Spleen (tissue), 11 donors: ENCODE results near the gene ZBTB17. TPM values are rescaled to one million over a fixed set of nuclear protein-coding genes. Genes with fewer than 3 reads are reported as not detected.

ENCODE experiments used
- DNase-seq: peaks from one replicate; pipeline ENCODE4 v3.0.0-alpha.2; 2020
- H3K27ac ChIP-seq, 8 donors: fragments of 200-600 bp; sonication (generic) in 7 of 8; 1 replicate in 4 of 8; 2 replicates in 4 of 8; pipeline versions ENCODE4 v1.5.0 to v1.8.0; 2016 to 2021; ENCODE audit warnings: inconsistent platforms in 4 of 8, mild to moderate bottlenecking in 4 of 8, moderate library complexity in 1 of 8
- H3K27me3 ChIP-seq, 7 donors: fragments of 200-600 bp; sonication (generic) in 6 of 7; replicated peaks in 1 of 7; 1 replicate in 4 of 7; 2 replicates in 3 of 7; pipeline versions ENCODE4 v1.5.0 to v1.8.0; 2016 to 2021; ENCODE audit warnings: inconsistent platforms in 3 of 7, mild to moderate bottlenecking in 1 of 7
- H3K36me3 ChIP-seq, 6 donors: fragments of 200-600 bp; sonication (generic) in 5 of 6; 1 replicate in 4 of 6; 2 replicates in 2 of 6; pipeline versions ENCODE4 v1.5.0 to v1.8.0; 2016 to 2021; ENCODE audit warnings: inconsistent platforms in 2 of 6
- H3K4me1 ChIP-seq, 6 donors: fragments of 200-600 bp; sonication (generic) in 5 of 6; 1 replicate in 3 of 6; 2 replicates in 3 of 6; pipeline versions ENCODE4 v1.5.0 to v1.8.0; 2016 to 2021; ENCODE audit warnings: inconsistent platforms in 3 of 6
- H3K4me3 ChIP-seq, 8 donors: fragments of 200-600 bp; sonication (generic) in 7 of 8; 1 replicate in 4 of 8; 2 replicates in 4 of 8; pipeline versions ENCODE4 v1.5.0 to v1.8.0; 2016 to 2021; ENCODE audit warnings: inconsistent platforms in 4 of 8, mild to moderate bottlenecking in 4 of 8, moderate library complexity in 2 of 8
- H3K9me3 ChIP-seq, 8 donors: fragments of 200-600 bp; sonication (generic) in 7 of 8; 1 replicate in 4 of 8; 2 replicates in 4 of 8; pipeline versions ENCODE4 v1.5.0 to v1.8.0; 2016 to 2021; ENCODE audit warnings: inconsistent platforms in 4 of 8
- POLR2A ChIP-seq, 3 donors: fragments of 450-650 bp; IDR thresholded peaks; one replicate each; pipeline ENCODE4 v1.5.1; 2017; ENCODE audit warnings: antibody characterized with exemption in 3 of 3, mild to moderate bottlenecking in 1 of 3
- POLR2AphosphoS5 ChIP-seq, 3 donors: sonication (generic); formaldehyde crosslinking; IDR thresholded peaks; one replicate each; pipeline ENCODE4 v1.5.1; 2017; ENCODE audit warnings: antibody characterized with exemption in 3 of 3
- WGBS, 5 donors: extraction: QIAGEN DNeasy Blood & Tissue Kit in 3 of 5; methylation state at CpG; one replicate each; pipeline versions ENCODE4 v1.1.5 to v1.1.7; 2013 to 2018; 5-methylcytosine and 5-hydroxymethylcytosine counted together
- intact Hi-C: fragments of 100-400 bp; cut with DNase I; formaldehyde crosslinking; loops from one replicate; pipeline ENCODE4 v1.15.0; 2023; ENCODE audit warnings: low total_unique reads
- polyA plus RNA-seq, 3 donors: library from polyadenylated mRNA; stranded (reverse); fragments of 200-250 nt; gene quantifications; one replicate each; pipeline ENCODE4 v1.2.1, GENCODE V29; 2013
- total RNA-seq, 7 donors: library from RNA; depleted of rRNA in 3 of 7; stranded (reverse); fragments of >200 nt in 3 of 7; fragmentation: NEBNext Ultra II Directional in 4 of 7; extraction: Animal tissue kit (Norgen Biotek cat#: 25700) in 4 of 7; gene quantifications; one replicate each; pipeline versions ENCODE4 v1.1.0 to v1.2.1, GENCODE V29; 2016 to 2021
- TF ChIP-seq, protein P1 (sequence below), 11 experiments: fragments of 200-600 bp in 7 of 11; fragments of 450-650 bp in 4 of 11; sonication (generic) in 4 of 11; IDR thresholded peaks in 8 of 11; conservative IDR thresholded peaks in 3 of 11; 1 replicate in 7 of 11; 2 replicates in 4 of 11; pipeline versions ENCODE4 v1.4.0 to v1.8.0; 2016 to 2021; ENCODE audit warnings: antibody characterized with exemption in 11 of 11, inconsistent platforms in 4 of 11, mild to moderate bottlenecking in 1 of 11
- donor health status: healthy with polysubstance abuse.
- donor health status: DM: no; HTN: no; CAD: no; lungs with moderate emphysema.
- donor health status: DM: no; HTN: no; CAD: no.
- donor health status: Bipolar disorder and iron deficiency.
- donor health status: healthy.
- donor health status: DM: no; HTN: no; CAD: no.
- donor health status: DM: yes; HTN: yes; CAD: no.

Gene ZBTB17
- total and polyA plus RNA-seq, 10 donors: 36.8 to 139 (median 53.4) TPM

DNA sequence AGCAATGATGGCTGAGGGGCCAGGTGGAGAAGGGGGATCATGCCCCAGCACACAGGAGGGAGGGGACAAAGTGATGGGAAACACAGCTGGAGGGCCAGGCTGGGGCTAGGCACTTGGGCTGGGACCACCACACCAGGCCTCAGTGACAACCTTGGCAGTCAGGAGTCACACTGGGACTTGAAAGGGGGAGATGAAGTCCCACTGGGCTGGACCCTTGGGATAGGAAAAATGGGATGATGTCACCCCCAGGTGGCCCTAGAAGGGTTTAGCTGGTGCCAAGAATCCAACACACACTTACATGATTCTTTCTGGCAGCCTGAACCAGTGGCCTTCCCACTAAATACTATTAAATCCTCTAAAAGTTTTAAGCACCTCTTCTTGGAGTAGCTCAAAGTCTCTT is 17.1 kb downstream of the ZBTB17 start:
- Histone ChIP-seq H3K9me3 (no peaks in the 10 kb centered on the region), H3K27me3 (no peaks in the 10 kb centered on the region), H3K4me3 (no peak overlapping the region), H3K36me3 (peaks cover 0 to 24% (median 0%) of the 10 kb centered on the region in 6 donors), H3K4me1 (peaks cover 28 to 99% (median 74%) of the 10 kb centered on the region in 6 donors), H3K27ac (peak overlapping the region in 2 of 8 donors; percentile 38 to 50)
- TF ChIP-seq, protein P1, sequence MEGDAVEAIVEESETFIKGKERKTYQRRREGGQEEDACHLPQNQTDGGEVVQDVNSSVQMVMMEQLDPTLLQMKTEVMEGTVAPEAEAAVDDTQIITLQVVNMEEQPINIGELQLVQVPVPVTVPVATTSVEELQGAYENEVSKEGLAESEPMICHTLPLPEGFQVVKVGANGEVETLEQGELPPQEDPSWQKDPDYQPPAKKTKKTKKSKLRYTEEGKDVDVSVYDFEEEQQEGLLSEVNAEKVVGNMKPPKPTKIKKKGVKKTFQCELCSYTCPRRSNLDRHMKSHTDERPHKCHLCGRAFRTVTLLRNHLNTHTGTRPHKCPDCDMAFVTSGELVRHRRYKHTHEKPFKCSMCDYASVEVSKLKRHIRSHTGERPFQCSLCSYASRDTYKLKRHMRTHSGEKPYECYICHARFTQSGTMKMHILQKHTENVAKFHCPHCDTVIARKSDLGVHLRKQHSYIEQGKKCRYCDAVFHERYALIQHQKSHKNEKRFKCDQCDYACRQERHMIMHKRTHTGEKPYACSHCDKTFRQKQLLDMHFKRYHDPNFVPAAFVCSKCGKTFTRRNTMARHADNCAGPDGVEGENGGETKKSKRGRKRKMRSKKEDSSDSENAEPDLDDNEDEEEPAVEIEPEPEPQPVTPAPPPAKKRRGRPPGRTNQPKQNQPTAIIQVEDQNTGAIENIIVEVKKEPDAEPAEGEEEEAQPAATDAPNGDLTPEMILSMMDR (IDR thresholded peaks at IDR 0.05 in 8 of 11, conservative IDR thresholded peaks at IDR 0.05 in 3 of 11): no peak
- no peak for TF ChIP-seq POLR2A (IDR thresholded peaks at IDR 0.05)
- no peak for TF ChIP-seq POLR2AphosphoS5 (IDR thresholded peaks at IDR 0.05)
- DNase-seq: peak; percentile 33
- intact Hi-C loops: no loop called here

DNA sequence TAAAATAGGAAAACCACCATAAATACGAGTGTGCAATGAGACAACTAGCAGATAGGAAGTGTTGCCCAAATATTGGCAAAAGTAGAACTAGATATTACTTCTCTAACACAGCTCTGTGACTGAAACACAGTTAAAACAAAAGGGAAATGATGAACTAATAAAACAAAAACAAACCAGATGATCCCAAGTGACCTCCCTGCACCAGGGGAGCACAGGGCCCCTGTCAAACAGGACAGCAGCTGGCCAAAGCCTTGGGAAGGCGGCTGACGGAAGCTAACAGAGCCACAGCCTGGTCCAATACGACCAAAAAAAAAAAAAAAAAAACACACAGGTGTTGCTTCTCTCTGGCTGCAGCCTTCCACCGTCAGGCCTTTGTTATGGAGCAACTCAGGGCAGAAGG is 17.8 kb downstream of the ZBTB17 start:
- peak overlapping the region in 3 of 8 donors; percentile 26 to 50 (median 38) for H3K27ac ChIP-seq
- H3K36me3 ChIP-seq: peaks cover 0 to 30% (median 0%) of the 10 kb centered on the region in 6 donors
- no peaks in the 10 kb centered on the region for H3K27me3 ChIP-seq
- H3K4me1 ChIP-seq: peaks cover 28 to 99% (median 74%) of the 10 kb centered on the region in 6 donors
- WGBS, 5 donors: 54 to 85% (median 62%) methylated on average over 5 of the region's 5 CpGs
- TF ChIP-seq POLR2A (IDR thresholded peaks at IDR 0.05): no peak
- TF ChIP-seq, protein P1 (IDR thresholded peaks at IDR 0.05 in 8 of 11, conservative IDR thresholded peaks at IDR 0.05 in 3 of 11): no peak
- TF ChIP-seq POLR2AphosphoS5 (IDR thresholded peaks at IDR 0.05): no peak
- H3K4me3 ChIP-seq: no peak overlapping the region
- intact Hi-C loops: no loop called here
- DNase-seq: peak; percentile 40
- no peaks in the 10 kb centered on the region for H3K9me3 ChIP-seq

DNA sequence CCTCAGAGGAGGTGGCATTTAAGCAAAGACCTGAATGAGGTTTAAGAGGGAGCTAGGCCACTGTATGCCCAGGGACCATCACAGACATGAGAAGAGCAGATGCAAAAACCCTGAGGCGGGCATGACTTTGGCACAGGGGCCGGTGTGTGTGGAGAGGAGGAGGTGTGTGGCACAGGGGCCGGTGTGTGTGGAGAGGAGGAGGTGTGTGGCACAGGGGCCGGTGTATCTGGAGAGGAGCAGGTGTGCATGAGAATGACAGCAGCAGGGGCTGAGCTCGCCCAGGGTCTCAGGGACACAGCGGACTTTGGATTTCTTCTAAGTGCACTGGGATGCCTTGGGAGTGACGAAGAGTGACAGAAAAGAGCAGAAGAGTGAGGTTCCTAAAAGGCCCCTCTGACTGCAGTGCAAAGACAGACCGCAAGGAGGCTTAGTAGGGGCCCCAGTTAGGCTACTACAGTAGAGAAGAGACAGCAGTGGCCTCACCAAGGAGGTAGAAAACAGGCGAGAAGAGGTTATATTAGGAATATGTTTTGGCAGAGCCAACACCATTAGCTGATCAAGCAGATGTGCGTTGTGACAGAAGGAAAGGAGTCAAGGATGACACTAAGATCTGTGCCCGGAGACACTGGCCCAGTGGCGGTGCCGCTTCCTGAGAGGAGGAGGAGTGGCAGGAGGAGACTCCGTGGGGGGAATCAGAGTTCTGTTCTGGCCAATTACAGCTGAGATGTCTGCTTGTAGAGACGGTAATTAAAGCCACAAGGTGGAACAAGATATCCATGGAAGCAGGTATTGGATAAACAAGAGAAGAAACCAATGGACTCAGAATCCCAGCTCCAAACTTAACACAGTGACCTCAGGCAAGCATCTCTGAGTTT is 18.4 kb downstream of the ZBTB17 start:
- H3K36me3 ChIP-seq: peaks cover 0 to 34% (median 0%) of the 10 kb centered on the region in 6 donors
- 74 to 84% (median 79%) methylated on average over 15 of the region's 15 CpGs for WGBS, 5 donors
- no peaks in the 10 kb centered on the region for H3K9me3 ChIP-seq
- H3K4me3 ChIP-seq: no peak overlapping the region
- intact Hi-C loops: no loop called here
- H3K4me1 ChIP-seq: peaks cover 30 to 99% (median 74%) of the 10 kb centered on the region in 6 donors
- TF ChIP-seq POLR2A (IDR thresholded peaks at IDR 0.05) (no peak), POLR2AphosphoS5 (IDR thresholded peaks at IDR 0.05) (no peak)
- TF ChIP-seq, protein P1 (IDR thresholded peaks at IDR 0.05 in 8 of 11, conservative IDR thresholded peaks at IDR 0.05 in 3 of 11): no peak
- H3K27me3 ChIP-seq: no peaks in the 10 kb centered on the region
- peak overlapping the region in 2 of 8 donors; percentile 38 to 50 for H3K27ac ChIP-seq
- peak; percentile 61 for DNase-seq

DNA sequence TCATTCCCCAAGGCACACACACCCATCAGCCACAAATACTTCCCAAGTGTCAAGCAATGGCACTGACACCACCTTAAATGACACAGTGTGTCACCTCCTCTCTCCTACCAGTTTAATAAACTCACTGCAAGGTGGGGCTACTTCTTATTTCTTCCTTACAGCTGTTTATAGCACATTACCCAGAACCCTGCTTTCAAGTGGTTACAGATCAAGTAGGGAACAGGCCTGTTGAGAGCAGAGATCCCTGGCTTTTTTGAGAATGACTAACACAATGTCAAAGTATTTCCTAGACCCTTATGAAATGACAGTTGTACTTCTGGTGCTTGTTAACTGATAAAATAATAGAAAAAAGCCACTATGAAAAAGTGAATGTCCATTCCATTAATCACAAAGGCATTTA is 19.8 kb downstream of the ZBTB17 start:
- DNase-seq: no peak
- Histone ChIP-seq H3K36me3 (peaks cover 0 to 30% (median 0%) of the 10 kb centered on the region in 6 donors), H3K27me3 (no peaks in the 10 kb centered on the region), H3K4me1 (peaks cover 33 to 99% (median 76%) of the 10 kb centered on the region in 6 donors), H3K4me3 (no peak overlapping the region), H3K27ac (no peak overlapping the region), H3K9me3 (no peaks in the 10 kb centered on the region)
- intact Hi-C loops: no loop called here
- TF ChIP-seq, protein P1 (IDR thresholded peaks at IDR 0.05 in 8 of 11, conservative IDR thresholded peaks at IDR 0.05 in 3 of 11): no peak
- TF ChIP-seq POLR2A (IDR thresholded peaks at IDR 0.05): no peak
- TF ChIP-seq POLR2AphosphoS5 (IDR thresholded peaks at IDR 0.05): no peak
